ENCODE results near the gene ADCY3.

ADCY3 gene

GRCh38 chr2:24833821-24834732 lies 86.0 kb downstream of the ADCY3 start:
- no peaks in the 10 kb centered on the region for H3K9me3 ChIP-seq (ENCODE audit: severe bottlenecking)
- TF ChIP-seq CTCF (IDR thresholded peaks at IDR 0.05; ENCODE audit: low read depth, low read length), result no peak
- no peaks in the 10 kb centered on the region for H3K27me3 ChIP-seq (ENCODE audit: insufficient read depth, low read depth, severe bottlenecking)
- H3K36me3 ChIP-seq, result peaks cover 69% of the 10 kb centered on the region
- DNase-seq, result no peak
- H3K4me3 ChIP-seq (ENCODE audit: low read depth, low read length), result no peak overlapping the region
- no peak overlapping the region for H3K27ac ChIP-seq

DNA sequence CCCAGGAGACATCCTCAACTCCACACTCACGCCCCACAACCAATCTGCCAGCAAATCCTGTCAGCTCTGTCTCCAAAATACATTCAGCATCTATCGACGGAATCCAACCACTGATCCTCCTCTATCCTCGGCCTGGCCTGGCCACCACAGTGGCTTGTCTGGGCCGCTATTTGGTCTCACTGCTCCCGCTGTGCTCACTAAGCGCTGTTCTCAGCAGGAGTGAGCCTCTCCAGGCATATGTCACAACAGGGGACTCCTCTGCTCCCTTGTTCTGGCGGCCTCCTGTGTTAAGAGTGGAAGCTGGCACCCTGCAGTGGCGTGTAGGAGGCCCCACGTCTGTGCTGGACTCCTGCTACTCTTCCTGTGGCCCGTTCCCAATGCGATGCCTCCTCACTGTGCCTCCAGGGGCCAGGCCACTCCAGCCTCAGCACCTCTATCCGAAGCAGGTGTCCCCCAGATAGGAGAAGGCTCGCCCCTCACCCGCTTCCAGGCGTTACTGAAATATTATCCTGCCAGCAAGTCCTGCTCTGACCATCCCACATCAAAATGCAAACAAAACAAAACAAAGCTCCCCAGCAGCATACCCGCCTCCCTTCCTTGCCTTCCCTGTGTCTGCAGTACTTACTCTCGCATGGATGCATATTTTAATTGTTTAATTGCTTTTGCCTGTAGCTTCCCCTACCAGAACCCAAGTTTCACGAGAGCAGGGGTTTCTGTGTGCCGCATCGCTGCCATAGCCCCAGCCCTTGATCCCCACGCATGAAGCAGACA lies 86.9 kb downstream of the ADCY3 start:
- peak; percentile 49 for DNase-seq
- Histone ChIP-seq H3K4me3 (ENCODE audit: low read depth, low read length) (no peak overlapping the region), H3K27ac (0 out of 2 replicates have a peak overlapping the region, but pooled peaks have one; percentile 14), H3K9me3 (ENCODE audit: severe bottlenecking) (no peaks in the 10 kb centered on the region), H3K36me3 (peaks cover 65% of the 10 kb centered on the region), H3K27me3 (ENCODE audit: insufficient read depth, low read depth, severe bottlenecking) (no peaks in the 10 kb centered on the region)
- TF ChIP-seq CTCF (IDR thresholded peaks at IDR 0.05; ENCODE audit: low read depth, low read length), result no peak

DNA sequence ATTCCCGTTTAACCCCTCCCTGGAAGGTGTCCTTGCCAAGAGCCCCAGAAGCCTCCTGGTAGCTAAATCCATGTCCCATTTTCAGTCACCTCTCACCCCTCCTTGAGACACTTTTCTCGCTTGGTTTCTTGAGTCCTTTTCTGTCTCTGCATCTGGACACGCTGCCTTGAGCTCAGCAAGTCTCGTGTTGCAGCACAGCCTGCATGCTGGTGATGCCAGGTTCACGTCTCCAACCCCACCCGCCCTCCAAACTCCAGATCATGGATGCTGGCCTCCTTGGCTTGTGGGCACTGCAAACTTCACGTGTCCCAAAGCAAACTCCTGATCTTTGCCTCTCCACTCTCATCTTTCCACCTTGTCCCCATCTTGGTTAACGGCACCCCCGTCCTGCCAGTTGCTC lies 87.5 kb downstream of the ADCY3 start:
- peaks cover 65% of the 10 kb centered on the region for H3K36me3 ChIP-seq
- H3K9me3 ChIP-seq (ENCODE audit: severe bottlenecking), result no peaks in the 10 kb centered on the region
- no peaks in the 10 kb centered on the region for H3K27me3 ChIP-seq (ENCODE audit: insufficient read depth, low read depth, severe bottlenecking)
- H3K4me3 ChIP-seq (ENCODE audit: low read depth, low read length), result no peak overlapping the region
- no peak for TF ChIP-seq CTCF (IDR thresholded peaks at IDR 0.05; ENCODE audit: low read depth, low read length)
- H3K27ac ChIP-seq, result peak overlapping the region; percentile 33
- no peak for DNase-seq

GRCh38 chr2:24832073-24832461 lies 88.0 kb downstream of the ADCY3 start:
- no peak for DNase-seq
- H3K36me3 ChIP-seq, result peaks cover 66% of the 10 kb centered on the region
- H3K27me3 ChIP-seq (ENCODE audit: insufficient read depth, low read depth, severe bottlenecking), result no peaks in the 10 kb centered on the region
- no peak for TF ChIP-seq CTCF (IDR thresholded peaks at IDR 0.05; ENCODE audit: low read depth, low read length)
- peak overlapping the region; percentile 33 for H3K27ac ChIP-seq
- H3K4me3 ChIP-seq (ENCODE audit: low read depth, low read length), result no peak overlapping the region
- H3K9me3 ChIP-seq (ENCODE audit: severe bottlenecking), result no peaks in the 10 kb centered on the region

DNA sequence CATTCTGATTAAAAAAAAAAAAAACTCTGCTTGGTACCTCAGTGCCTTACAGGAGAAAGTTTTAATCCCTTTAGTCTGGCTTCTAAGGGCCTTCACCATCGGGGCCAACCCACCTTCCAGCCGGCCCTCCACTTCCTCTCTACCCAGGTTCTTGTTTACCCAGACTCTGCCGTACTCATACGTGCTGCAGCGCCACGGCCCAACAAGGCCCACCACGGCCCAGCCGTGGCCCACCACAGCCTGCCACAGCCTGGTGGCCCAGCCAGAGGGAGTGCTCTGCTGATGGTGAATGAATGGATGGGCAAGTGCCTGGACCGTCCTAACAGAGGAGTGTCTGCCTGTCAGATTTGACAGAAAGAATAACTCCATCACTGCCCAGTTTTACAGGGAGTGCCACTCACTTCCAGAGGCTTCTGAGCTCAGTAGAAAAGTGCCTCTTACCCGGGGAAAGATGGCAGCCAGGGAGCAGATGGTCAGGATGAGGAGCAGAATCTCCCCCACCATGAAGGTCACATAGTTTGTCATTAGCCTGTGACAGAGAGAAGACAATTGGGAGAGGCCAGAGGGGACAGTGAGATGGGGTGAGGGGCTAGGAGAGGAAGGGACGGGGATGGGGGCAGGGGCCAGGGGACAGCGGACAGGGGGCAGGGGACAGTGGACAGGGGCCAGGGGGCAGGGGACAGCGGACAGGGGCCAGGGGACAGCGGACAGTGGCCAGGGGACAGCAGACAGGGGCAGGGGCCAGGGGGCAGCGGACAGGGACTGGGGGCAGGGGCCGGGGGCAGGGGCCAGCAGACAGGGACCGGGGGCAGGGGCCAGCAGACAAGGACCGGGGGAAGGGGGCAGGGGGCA lies 88.6 kb downstream of the ADCY3 start:
- Histone ChIP-seq H3K4me3 (ENCODE audit: low read depth, low read length) (no peak overlapping the region), H3K9me3 (ENCODE audit: severe bottlenecking) (no peaks in the 10 kb centered on the region), H3K36me3 (peaks cover 64% of the 10 kb centered on the region), H3K27me3 (ENCODE audit: insufficient read depth, low read depth, severe bottlenecking) (no peaks in the 10 kb centered on the region), H3K27ac (no peak overlapping the region)
- TF ChIP-seq CTCF (IDR thresholded peaks at IDR 0.05; ENCODE audit: low read depth, low read length), result no peak
- no peak for DNase-seq
